Neural crest cell (in vitro differentiated cells): ENCODE data around the gene HOXB3. TPM values are rescaled to one million over a fixed set of nuclear protein-coding genes. Genes with fewer than 3 reads are reported as not detected.

Source experiments
- DNase-seq: peaks from one replicate; pipeline ENCODE4 v3.0.0; 2021; ENCODE audit warnings: low read depth, mixed read lengths, low spot score
- H3K27ac Mint-ChIP-seq: one replicate; pipeline ENCODE4 v1.8.0; 2021; ENCODE audit warnings: mild to moderate bottlenecking, mixed read lengths; ENCODE audit not compliant: unreplicated experiment
- H3K27me3 Mint-ChIP-seq: 2 replicates; pipeline ENCODE4 v1.8.0; 2021; ENCODE audit warnings: low read depth, mild to moderate bottlenecking, mixed read lengths
- H3K36me3 Mint-ChIP-seq: 2 replicates; pipeline ENCODE4 v1.8.0; 2021; ENCODE audit warnings: low read depth, mild to moderate bottlenecking, mixed read lengths
- H3K4me1 Mint-ChIP-seq: 2 replicates; pipeline ENCODE4 v1.8.0; 2021; ENCODE audit warnings: mixed read lengths
- H3K4me3 Mint-ChIP-seq: one replicate; pipeline ENCODE4 v1.8.0; 2021; ENCODE audit warnings: mild to moderate bottlenecking, mixed read lengths
- H3K9me3 Mint-ChIP-seq: 2 replicates; pipeline ENCODE4 v1.8.0; 2021; ENCODE audit warnings: mixed read lengths
- total RNA-seq: library from RNA; stranded (reverse); gene quantifications from 2 replicates; pipeline ENCODE4 v1.2.1, GENCODE V29; 2021
- TF ChIP-seq, protein P1 (sequence below): fragments of 200-600 bp; sonication (generic); conservative IDR thresholded peaks from 2 replicates; pipeline ENCODE4 v1.5.0; 2021; ENCODE audit warnings: antibody characterized with exemption, mild to moderate bottlenecking

The HOXB3 gene
- total RNA-seq, 1 donor from 2014 or later, result 22.8 TPM

DNA sequence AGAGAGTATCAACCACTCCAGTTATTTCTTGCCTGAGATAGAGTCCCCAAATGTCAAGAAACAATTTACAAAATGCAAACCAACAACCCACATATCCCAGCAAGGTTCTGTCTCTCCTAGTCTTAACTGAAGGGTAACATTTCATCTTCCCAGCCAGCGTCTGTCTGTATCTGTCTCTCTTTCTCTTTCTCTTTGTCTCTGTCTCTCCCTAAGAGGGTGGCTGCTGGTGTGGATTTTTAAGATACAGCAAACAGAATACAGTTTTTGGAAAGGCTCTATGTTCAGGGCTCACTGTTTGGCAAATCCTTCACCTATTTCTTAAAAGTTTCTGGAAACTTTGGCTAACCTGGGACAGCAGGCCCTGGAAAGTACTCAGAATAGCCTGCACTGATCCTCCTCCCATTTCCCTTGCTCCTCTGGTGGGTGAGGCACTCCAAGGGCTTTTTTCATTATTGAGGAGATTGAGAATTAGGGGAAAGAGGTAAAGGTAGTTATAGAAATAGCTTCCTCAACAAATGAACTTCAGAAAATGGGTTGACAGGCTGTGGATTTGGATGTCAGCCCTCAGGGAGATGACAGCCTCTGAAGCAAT is 18.1 kb downstream of the HOXB3 start:
- H3K4me3 Mint-ChIP-seq, result peak overlapping the region; percentile 82
- peaks cover 4% of the 10 kb centered on the region for H3K27me3 Mint-ChIP-seq
- H3K9me3 Mint-ChIP-seq, result no peaks in the 10 kb centered on the region
- peaks cover 14% of the 10 kb centered on the region for H3K4me1 Mint-ChIP-seq
- no peak overlapping the region for H3K27ac Mint-ChIP-seq
- TF ChIP-seq, protein P1, sequence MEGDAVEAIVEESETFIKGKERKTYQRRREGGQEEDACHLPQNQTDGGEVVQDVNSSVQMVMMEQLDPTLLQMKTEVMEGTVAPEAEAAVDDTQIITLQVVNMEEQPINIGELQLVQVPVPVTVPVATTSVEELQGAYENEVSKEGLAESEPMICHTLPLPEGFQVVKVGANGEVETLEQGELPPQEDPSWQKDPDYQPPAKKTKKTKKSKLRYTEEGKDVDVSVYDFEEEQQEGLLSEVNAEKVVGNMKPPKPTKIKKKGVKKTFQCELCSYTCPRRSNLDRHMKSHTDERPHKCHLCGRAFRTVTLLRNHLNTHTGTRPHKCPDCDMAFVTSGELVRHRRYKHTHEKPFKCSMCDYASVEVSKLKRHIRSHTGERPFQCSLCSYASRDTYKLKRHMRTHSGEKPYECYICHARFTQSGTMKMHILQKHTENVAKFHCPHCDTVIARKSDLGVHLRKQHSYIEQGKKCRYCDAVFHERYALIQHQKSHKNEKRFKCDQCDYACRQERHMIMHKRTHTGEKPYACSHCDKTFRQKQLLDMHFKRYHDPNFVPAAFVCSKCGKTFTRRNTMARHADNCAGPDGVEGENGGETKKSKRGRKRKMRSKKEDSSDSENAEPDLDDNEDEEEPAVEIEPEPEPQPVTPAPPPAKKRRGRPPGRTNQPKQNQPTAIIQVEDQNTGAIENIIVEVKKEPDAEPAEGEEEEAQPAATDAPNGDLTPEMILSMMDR, result no peak
- no peak for DNase-seq
- H3K36me3 Mint-ChIP-seq, result no peaks in the 10 kb centered on the region

DNA sequence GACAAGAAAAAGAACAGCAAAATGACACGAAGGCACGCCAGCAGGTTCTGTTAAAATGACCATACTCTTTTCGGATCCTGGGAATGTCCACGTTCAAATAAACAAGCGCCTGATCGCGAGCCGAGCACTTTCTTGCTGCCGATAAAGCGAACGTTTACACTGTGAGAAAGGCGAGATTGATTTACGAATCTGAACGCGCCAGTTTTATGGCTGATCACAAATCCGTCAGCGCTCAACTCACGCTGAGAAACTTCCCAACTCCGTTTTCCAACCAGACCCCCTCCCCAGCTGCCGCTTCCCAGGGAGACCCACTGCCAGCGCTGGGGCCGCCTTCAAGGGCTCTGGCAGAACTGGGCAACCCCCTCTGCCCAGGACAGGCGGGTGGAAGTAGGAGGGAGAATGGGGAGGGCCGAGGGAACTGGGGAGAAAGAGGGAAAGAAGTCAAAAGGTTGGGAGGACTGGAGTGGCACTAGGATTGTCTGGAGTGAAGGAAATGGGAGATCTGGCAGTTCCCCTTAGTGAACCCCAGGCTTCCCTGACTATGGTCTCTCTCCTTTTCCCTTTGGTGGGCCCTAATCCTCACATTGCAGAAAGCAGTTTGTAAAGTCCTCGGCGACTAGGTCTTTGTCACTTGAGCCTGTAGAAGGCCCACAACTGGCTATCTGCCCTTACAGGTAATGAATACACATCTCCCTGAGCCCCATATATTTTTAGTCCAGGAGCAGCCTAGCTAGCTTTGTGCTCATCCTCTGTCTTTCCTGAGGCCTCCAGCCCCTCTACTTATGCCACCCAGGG is 18.8 kb downstream of the HOXB3 start:
- no peak overlapping the region for H3K27ac Mint-ChIP-seq
- no peaks in the 10 kb centered on the region for H3K9me3 Mint-ChIP-seq
- H3K4me1 Mint-ChIP-seq, result peaks cover 14% of the 10 kb centered on the region
- DNase-seq, result no peak
- no peaks in the 10 kb centered on the region for H3K27me3 Mint-ChIP-seq
- H3K36me3 Mint-ChIP-seq, result no peaks in the 10 kb centered on the region
- TF ChIP-seq, protein P1, result no peak
- H3K4me3 Mint-ChIP-seq, result peak overlapping the region; percentile 54

DNA sequence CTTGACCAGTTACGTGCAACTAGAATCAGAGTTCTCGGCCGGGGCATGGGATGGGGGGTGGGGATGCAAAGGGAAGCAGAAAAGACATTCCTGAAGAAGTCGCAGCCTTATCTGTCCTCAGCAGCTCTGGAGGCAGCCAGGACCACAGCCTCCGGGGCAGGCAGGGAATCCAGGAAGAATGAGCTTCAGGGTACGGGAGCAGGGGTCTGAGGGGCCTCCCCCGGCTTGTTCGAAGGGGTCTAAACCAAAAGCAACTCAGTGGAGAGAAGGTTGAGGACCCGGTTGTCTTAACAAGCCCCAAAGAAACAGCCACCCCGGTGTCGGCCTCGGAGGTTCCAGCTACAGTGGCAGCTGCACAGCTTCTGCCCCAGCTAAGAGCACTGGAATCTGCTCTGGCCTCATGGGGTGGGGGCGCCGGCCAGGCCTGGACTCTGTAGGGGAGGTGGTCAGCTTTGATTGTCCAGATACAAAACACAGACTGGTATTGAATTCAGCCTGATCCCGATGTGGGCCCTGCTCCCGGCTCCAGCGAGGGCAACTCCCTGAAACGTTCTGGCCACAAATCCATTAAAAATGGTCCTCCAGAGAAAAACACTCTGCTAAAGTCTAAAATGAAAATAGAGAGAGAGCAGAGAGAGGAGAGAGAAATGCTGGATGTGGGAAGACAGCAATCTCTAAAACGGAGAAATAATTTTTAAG is 19.6 kb downstream of the HOXB3 start:
- DNase-seq, result no peak
- H3K9me3 Mint-ChIP-seq, result no peaks in the 10 kb centered on the region
- peaks cover 14% of the 10 kb centered on the region for H3K4me1 Mint-ChIP-seq
- H3K36me3 Mint-ChIP-seq, result no peaks in the 10 kb centered on the region
- H3K4me3 Mint-ChIP-seq, result peak overlapping the region; percentile 54
- no peak overlapping the region for H3K27ac Mint-ChIP-seq
- TF ChIP-seq, protein P1, result no peak
- no peaks in the 10 kb centered on the region for H3K27me3 Mint-ChIP-seq

DNA sequence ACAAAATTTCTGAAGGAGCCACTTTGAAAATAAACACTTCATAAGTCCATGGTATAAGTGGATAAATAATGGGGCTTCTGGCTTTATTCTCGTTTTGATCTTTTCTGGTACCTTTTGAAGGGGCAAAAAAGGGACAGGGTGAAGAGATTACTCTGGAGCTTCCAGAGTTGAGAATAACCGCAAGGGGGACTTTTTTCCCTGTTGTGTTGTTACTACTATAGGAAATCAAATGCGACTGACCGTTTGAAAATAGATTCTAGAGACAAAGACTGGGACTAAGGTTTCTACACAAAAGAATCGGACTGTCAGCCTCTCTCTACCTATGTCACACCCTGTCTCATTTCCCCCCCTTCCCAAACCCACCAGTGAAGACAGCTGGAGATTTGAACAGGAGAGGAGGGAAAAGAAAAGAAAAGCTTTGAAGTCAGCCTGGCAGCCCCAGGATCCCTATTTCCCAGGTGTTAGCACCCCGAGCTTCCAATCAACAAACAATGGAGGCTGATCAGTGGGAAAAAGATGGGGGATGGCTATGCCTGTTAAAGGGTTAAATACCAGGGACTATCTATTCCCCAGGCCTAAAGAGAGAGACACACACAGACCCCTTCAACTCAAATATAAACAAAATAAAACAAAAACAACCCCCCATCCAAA is 20.2 kb downstream of the HOXB3 start:
- no peak for DNase-seq
- peaks cover 16% of the 10 kb centered on the region for H3K4me1 Mint-ChIP-seq
- H3K27me3 Mint-ChIP-seq, result no peaks in the 10 kb centered on the region
- no peaks in the 10 kb centered on the region for H3K36me3 Mint-ChIP-seq
- TF ChIP-seq, protein P1, result peak; percentile 36
- H3K9me3 Mint-ChIP-seq, result no peaks in the 10 kb centered on the region
- H3K4me3 Mint-ChIP-seq, result peak overlapping the region; percentile 54
- H3K27ac Mint-ChIP-seq, result no peak overlapping the region

DNA sequence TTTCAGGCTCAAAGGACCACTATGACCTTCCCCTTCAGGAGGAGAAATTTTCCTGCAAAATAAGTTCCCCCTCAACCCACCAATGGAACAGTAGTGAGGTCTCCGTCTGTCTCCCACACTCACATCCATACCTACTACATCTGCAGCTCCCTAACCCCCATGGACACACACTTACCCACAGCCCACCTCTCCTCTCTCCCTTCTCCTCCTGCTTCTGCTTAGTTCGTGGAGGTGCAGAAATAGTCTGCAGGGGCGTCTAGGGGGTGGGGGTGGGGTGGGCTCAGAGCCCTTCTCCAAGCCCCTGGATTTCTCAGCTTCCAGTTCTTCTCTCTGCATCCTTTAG is 20.8 kb downstream of the HOXB3 start:
- TF ChIP-seq, protein P1, result no peak
- Mint-ChIP-seq H3K9me3 (no peaks in the 10 kb centered on the region), H3K4me3 (no peak overlapping the region), H3K36me3 (no peaks in the 10 kb centered on the region), H3K27me3 (no peaks in the 10 kb centered on the region), H3K27ac (no peak overlapping the region), H3K4me1 (peaks cover 17% of the 10 kb centered on the region)
- DNase-seq, result no peak
